Activated naive CD4-positive, alpha-beta T cell treated with anti-CD3 and anti-CD28 coated beads, Interleukin-2, amount 50 U/mL, for 24 hours (primary cell): Measurements from ENCODE around the gene TMEM269.

ENCODE experiments used
- H3K27ac Mint-ChIP-seq: one replicate; pipeline ENCODE4 v1.8.0; 2021; ENCODE audit warnings: mild to moderate bottlenecking, mixed read lengths
- H3K27me3 Mint-ChIP-seq: one replicate; pipeline ENCODE4 v1.8.0; 2021; ENCODE audit warnings: mixed read lengths
- H3K36me3 Mint-ChIP-seq: one replicate; pipeline ENCODE4 v1.8.0; 2021; ENCODE audit warnings: mixed read lengths
- H3K4me1 Mint-ChIP-seq: one replicate; pipeline ENCODE4 v1.8.0; 2021; ENCODE audit warnings: mixed read lengths
- H3K4me3 Mint-ChIP-seq: one replicate; pipeline ENCODE4 v1.8.0; 2021; ENCODE audit warnings: mild to moderate bottlenecking, mixed read lengths
- H3K9me3 Mint-ChIP-seq: one replicate; pipeline ENCODE4 v1.8.0; 2021; ENCODE audit warnings: mixed read lengths

Gene TMEM269

DNA sequence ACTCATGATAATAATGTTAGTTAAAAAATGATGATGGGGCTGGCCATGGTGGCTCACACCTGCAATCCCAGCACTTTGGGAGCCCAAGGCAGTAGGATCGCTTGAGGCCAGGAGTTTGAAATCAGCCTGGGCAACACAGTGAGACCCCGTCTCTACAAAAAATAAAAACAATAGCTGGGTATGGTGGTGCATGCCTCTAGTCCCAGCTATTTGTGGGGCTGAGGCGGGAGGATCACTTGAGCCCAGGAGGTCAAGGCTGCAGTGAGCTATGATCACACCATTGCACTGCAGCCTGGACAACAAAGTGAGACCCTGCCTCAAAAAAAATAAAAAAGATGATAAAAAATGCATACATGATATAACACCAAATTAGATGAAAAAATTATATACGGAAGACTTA is 23.2 kb upstream of the TMEM269 start:
- Mint-ChIP-seq H3K9me3 (no peaks in the 10 kb centered on the region), H3K36me3 (peaks cover 4% of the 10 kb centered on the region), H3K27ac (no peak overlapping the region)

DNA sequence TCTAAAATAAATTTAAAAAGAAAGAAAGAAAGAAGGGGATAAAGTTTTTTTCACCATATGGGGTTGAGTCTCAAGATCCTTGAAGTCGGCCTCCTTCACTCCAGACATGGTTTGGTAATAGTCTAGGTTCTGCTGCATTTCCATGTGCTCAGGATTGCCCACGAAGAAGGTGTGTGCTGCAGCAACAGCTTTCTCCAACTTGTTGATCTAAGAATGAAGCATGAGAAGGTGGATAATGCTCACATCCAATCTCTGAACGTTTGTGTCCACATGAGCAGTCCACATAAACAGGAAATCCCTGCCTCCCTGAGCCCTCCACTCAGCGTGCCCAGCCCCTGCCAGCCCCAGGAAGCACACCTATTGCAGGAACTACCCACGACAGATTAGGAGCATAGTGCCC is 22.5 kb upstream of the TMEM269 start:
- Mint-ChIP-seq H3K9me3 (no peaks in the 10 kb centered on the region), H3K36me3 (no peaks in the 10 kb centered on the region), H3K27me3 (no peaks in the 10 kb centered on the region), H3K4me3 (no peak overlapping the region), H3K4me1 (peaks cover 4% of the 10 kb centered on the region), H3K27ac (no peak overlapping the region)

More for the DNA sequence above, 23.2 kb upstream of the TMEM269 start:
- Mint-ChIP-seq H3K27me3 (no peaks in the 10 kb centered on the region), H3K4me3 (no peak overlapping the region), H3K4me1 (peaks cover 7% of the 10 kb centered on the region)

DNA sequence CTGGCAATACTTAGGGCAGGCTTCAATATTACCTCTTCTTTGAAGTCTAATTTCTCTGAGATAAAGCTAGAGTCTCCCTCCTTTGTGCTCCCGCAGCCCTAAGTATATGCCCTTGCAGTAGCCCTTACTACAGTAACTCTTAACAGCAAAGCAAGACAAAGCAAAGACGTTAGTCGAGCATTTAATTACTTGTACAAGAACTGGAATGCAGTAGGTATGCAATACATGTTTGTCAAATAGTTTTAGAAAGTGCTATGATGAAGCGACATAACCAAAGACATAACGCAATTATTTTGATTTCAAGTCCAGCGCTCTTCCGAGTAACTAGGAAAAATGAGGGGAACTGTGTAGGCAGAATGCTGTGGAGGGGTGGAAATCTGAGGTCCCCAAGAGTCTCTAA is 19.5 kb upstream of the TMEM269 start:
- Mint-ChIP-seq H3K4me1 (peaks cover 24% of the 10 kb centered on the region), H3K27me3 (no peaks in the 10 kb centered on the region), H3K27ac (no peak overlapping the region), H3K4me3 (no peak overlapping the region), H3K9me3 (no peaks in the 10 kb centered on the region), H3K36me3 (peaks cover 3% of the 10 kb centered on the region)

DNA sequence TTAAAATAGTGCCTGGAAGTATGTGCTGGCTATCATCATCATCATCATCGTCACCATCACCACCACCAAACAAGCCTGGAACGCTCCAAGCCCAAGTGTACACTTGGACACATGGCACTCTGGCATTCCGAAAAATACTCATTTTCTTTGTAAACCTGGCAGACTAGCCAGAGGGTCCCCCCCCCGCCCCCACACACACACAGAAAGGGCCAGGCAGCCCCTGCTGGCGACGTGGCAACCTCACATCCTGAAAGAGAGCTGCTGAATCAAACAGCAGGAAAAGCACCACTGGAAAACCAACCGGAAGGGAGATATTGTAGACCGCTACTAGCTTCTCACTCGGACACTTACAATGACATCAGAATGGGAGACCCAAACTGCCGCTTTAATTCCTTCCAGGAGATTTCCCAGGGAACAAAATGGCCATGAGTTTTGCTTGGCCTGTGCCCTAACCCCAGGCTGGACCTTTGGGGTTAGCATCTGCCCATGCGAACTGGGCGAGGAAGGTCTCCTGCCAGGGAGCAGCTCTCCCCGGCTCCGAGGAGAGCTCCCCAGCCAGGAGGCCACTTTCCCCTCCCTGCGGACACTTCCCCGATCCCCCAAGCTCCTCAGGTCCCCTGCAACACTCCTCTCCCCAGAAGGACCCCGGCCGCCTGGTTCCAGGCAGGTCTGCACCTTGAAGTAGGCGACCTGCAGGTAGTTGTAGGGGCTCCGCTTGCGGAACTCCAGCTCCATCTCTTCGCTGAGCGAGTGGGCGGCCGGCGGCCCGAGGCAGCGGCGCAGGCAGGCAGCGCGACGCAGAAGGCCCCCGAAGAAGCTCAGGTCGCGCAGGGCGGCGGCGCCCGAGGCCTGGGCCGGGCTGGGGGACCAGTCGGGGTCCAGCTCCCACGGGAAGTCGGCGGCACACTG is 18.7 kb upstream of the TMEM269 start:
- Mint-ChIP-seq H3K27ac (no peak overlapping the region), H3K9me3 (no peaks in the 10 kb centered on the region), H3K27me3 (no peaks in the 10 kb centered on the region), H3K4me3 (no peak overlapping the region), H3K36me3 (peaks cover 8% of the 10 kb centered on the region), H3K4me1 (peaks cover 32% of the 10 kb centered on the region)

DNA sequence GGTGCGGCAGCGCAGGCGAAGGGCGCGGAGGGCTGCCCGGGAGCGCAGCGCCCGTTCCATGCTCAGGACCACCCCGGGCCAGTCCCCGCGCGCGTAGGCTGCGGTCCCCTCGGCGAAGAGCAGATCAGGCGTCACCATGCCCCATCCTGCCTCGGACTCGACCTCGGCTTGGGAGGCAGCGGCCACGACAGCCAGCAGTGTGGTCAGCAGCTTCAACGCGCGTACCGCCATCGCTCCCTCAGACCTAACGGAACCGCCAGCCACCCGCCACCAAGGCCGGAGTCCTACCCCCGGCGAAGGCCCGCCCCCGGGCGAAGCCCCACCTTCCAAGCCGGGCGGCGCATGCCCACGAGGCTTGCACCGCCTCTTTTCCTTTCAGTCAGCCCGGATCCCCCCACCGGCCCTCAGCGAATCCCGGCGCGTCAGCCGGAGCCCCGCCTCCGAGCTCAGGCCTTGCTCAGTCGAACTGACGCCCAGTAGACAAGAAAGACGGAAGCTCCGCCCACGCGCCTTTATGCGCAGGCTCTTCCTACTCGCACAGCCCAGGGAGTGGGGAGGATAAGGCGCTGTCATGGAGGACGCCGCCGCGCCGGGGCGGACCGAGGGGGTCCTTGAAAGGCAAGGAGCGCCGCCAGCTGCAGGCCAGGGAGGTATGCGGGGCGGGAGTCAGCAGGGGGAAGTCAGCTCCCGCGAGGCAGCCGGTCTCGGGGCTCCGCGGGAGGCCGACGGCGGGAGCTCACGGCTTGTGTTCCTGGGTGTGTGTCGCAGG is 17.9 kb upstream of the TMEM269 start, which contains the start of the genes C1orf50 and P3H1:
C1orf50 (plus strand) TSS at position 509 of the 769 bp plus-strand sequence; CDS start at position 572, 63 bp downstream.
P3H1 (minus strand) TSS at position 288 of the 769 bp plus-strand sequence; CDS start at position 231, 57 bp downstream.
- Mint-ChIP-seq H3K4me1 (peaks cover 34% of the 10 kb centered on the region), H3K27me3 (no peaks in the 10 kb centered on the region), H3K9me3 (no peaks in the 10 kb centered on the region), H3K36me3 (peaks cover 8% of the 10 kb centered on the region), H3K27ac (peak within 1 kb of the TSS; percentile 91), H3K4me3 (peak within 1 kb of the TSS; percentile 97)

DNA sequence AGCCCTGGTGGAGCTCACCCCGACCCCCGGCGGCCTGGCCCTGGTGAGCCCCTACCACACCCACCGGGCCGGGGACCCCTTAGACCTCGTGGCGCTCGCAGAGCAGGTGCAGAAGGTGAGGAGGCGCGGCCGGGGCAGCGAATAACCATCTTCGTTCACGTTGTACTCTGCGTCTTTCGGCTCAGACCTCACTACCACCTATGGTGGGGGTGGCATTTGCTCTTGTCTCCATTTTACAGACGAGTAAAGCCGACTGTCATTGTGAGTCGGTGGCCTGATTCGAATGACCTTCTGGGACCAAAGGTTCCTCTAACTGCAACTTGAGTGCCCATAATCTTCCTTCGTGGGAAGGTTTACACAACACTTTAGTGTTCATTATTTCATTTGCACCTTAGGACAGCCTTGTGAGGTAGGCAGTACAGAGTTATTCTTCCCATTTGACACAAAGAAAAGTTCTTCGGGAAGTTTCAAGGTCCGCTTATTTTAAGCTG is 17.2 kb upstream of the TMEM269 start:
- no peaks in the 10 kb centered on the region for H3K9me3 Mint-ChIP-seq
- peaks cover 35% of the 10 kb centered on the region for H3K4me1 Mint-ChIP-seq
- peaks cover 8% of the 10 kb centered on the region for H3K36me3 Mint-ChIP-seq
- H3K4me3 Mint-ChIP-seq = peak overlapping the region; percentile 97
- H3K27me3 Mint-ChIP-seq = no peaks in the 10 kb centered on the region
- peak overlapping the region; percentile 86 for H3K27ac Mint-ChIP-seq

DNA sequence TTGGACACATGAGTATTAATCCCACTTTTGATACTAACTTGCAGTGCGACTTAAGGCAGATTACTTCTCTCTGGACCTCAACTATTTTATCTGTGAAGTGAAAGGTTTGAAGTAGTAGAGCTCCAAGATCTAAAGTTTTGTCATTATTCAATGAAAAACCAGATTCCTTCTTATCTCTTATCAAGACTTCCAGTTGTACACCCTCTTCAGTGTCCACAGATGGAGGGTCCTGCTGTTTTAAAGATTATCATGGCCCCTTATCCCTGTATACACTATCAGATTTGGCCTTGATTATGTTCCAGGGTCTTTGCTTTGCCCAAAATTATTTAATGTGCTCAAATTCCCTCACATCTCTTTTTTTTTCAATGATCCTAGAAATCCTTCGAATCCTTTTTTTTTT is 16.6 kb upstream of the TMEM269 start:
- Mint-ChIP-seq H3K27ac (peak overlapping the region; percentile 86), H3K36me3 (peaks cover 8% of the 10 kb centered on the region), H3K9me3 (no peaks in the 10 kb centered on the region), H3K27me3 (no peaks in the 10 kb centered on the region), H3K4me1 (peaks cover 39% of the 10 kb centered on the region), H3K4me3 (peak overlapping the region; percentile 97)

DNA sequence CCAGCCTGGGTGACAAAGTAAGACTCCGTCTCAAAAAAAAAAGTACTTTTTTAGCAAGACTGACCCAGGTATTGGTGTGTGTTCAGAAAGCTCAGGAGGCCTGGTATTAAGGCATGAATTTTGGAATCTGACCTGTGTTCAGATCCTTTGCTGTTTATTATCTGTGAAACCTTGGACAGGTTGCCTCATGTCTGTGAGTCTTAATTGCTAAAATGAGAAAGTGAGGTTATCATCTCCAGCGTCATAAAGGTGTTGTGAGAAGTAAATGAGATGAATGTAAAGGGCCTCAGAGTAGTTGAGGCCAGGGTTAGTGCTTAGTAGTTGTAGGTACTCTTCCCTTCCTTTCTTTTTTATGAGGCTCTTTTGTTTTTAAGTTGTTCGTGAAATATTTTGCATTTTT is 15.0 kb upstream of the TMEM269 start:
- Mint-ChIP-seq H3K27me3 (no peaks in the 10 kb centered on the region), H3K36me3 (peaks cover 9% of the 10 kb centered on the region), H3K4me1 (peaks cover 41% of the 10 kb centered on the region), H3K27ac (no peak overlapping the region), H3K9me3 (no peaks in the 10 kb centered on the region), H3K4me3 (peak overlapping the region; percentile 74)

DNA sequence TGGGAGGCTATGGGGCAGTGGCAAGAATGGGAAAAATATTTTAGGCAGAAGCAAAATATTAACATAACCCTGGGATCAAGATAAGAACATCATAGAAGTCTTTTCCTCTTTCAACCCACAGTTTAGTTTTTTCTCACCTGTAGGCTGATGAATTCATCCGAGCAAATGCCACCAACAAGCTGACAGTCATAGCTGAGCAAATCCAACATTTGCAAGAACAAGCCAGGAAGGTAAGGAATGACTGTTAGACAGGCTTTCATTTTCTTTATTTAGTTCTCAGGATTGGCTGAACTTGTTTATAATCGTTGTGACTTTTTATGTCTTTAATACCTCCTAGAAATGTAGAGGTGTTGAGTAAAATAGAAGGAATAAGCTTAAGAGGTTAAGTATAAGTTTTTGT is 11.4 kb upstream of the TMEM269 start:
- peaks cover 15% of the 10 kb centered on the region for H3K36me3 Mint-ChIP-seq
- H3K4me1 Mint-ChIP-seq = peaks cover 42% of the 10 kb centered on the region
- H3K9me3 Mint-ChIP-seq = no peaks in the 10 kb centered on the region
- no peak overlapping the region for H3K27ac Mint-ChIP-seq
- no peaks in the 10 kb centered on the region for H3K27me3 Mint-ChIP-seq
- no peak overlapping the region for H3K4me3 Mint-ChIP-seq

DNA sequence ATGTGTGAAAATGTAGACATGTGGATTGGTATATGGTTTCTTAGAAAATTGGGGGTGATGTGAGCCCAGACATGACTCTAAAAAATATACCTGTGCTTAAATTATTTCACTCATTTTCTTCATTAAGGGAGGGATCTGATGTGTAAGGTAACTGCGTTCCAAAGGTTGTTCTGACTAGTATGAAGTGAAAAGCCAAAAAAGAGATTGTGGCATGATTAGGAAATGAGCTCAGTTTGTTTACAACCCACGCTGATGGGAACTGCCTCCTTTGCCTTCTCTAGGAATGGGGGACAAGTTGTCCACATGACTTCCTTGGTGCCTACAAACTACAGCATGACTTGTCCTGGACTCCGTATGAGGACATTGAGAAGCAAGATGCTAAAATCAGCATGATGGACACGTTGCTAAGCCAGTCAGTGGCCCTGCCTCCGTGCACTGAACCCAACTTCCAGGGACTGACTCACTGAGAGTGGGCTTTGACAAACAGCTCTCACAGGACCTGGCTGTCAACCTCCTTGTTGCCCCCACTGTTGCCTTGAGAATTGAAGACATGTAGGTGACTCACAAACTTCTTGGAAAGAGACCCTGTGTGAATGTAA is 9.8 kb upstream of the TMEM269 start:
- Mint-ChIP-seq H3K27me3 (no peaks in the 10 kb centered on the region), H3K4me1 (peaks cover 28% of the 10 kb centered on the region), H3K9me3 (no peaks in the 10 kb centered on the region), H3K36me3 (peaks cover 13% of the 10 kb centered on the region), H3K27ac (no peak overlapping the region), H3K4me3 (no peak overlapping the region)

DNA sequence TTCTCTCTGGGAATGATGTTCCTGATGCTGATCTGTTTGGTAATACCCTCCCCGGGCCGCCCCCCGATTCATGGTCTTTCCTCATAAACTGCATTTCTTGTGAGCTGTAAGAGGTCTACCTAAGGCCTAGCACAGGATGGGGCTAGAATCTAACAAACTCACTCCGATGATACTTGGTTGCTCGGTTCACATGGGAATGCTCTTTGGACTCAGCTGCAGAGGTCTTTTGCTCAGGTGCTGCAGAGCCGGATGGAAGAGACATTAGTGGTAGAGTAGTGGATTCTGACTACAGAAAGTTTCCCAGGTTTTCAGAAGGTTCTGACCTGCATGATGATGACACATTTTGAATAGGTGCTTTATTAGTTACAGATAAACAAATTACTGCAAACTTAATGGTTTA is 8.3 kb upstream of the TMEM269 start:
- no peak overlapping the region for H3K27ac Mint-ChIP-seq

DNA sequence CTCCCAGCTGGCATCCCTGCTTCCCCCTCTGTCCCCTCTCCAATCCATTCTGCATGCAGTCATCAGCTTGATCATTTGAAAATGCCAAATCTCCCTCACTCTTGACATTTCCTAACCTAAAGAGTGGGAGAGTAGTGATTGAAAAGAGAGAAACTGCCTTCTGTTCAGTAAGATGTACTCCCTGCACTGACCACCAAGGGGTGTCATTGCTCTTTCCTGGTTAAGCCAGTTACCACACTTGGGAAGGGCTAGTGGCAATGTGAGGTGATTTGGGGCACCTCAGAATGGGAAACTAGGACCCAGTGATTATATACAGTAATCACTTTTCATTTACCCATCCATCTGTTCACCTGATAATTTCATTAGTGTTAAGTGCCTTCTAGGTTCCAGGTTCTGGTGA is 6.9 kb upstream of the TMEM269 start:
- no peak overlapping the region for H3K27ac Mint-ChIP-seq
- peaks cover 16% of the 10 kb centered on the region for H3K36me3 Mint-ChIP-seq

More for the DNA sequence above, 8.3 kb upstream of the TMEM269 start:
- peaks cover 13% of the 10 kb centered on the region for H3K36me3 Mint-ChIP-seq
- no peaks in the 10 kb centered on the region for H3K9me3 Mint-ChIP-seq
- no peaks in the 10 kb centered on the region for H3K27me3 Mint-ChIP-seq
- no peak overlapping the region for H3K4me3 Mint-ChIP-seq
- H3K4me1 Mint-ChIP-seq = peaks cover 17% of the 10 kb centered on the region

DNA sequence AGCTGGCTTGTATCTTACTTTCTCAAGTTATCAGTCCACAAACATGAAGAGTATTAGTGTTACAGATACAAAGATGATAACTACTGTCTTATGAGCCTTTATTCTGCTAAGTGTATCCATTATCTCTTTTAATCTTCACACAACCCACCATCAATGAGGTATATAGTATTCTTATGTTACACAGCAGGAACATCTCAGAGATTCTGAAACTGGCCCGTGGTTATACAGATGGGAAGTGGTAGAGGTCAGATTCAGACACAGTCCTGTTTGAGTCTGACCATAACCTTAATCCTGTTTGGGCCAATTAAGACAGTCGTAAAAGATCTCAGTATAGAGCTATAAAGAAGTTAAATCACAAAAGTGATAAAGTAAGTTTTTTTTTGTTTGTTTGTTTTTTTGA is 5.1 kb upstream of the TMEM269 start:
- Mint-ChIP-seq H3K36me3 (peaks cover 16% of the 10 kb centered on the region), H3K27ac (peak overlapping the region; percentile 30), H3K4me3 (no peak overlapping the region), H3K9me3 (no peaks in the 10 kb centered on the region), H3K4me1 (peaks cover 4% of the 10 kb centered on the region), H3K27me3 (no peaks in the 10 kb centered on the region)

More for the DNA sequence above, 6.9 kb upstream of the TMEM269 start:
- H3K4me3 Mint-ChIP-seq = no peak overlapping the region
- peaks cover 10% of the 10 kb centered on the region for H3K4me1 Mint-ChIP-seq
- no peaks in the 10 kb centered on the region for H3K9me3 Mint-ChIP-seq
- no peaks in the 10 kb centered on the region for H3K27me3 Mint-ChIP-seq

DNA sequence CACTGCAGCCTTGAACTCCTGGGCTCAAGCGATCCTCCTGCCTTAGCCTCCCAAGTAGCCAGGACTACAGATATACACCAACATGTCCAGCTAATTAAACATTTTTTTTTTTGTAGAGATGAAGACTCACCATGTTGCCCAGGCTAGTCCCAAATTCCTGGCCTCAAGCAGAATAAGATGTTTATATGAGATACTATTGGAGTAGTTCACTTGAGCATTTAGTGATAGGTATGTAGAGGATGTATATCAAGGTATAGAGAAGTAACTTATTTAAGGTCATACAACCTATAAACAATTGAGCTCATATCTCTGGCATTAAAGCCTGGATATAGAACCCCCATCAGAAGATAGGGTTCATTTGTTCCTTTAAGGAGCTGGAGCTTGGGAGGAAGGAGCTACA is 4.6 kb upstream of the TMEM269 start:
- Mint-ChIP-seq H3K4me1 (peaks cover 6% of the 10 kb centered on the region), H3K27me3 (no peaks in the 10 kb centered on the region), H3K4me3 (no peak overlapping the region), H3K9me3 (no peaks in the 10 kb centered on the region), H3K27ac (no peak overlapping the region), H3K36me3 (peaks cover 14% of the 10 kb centered on the region)

DNA sequence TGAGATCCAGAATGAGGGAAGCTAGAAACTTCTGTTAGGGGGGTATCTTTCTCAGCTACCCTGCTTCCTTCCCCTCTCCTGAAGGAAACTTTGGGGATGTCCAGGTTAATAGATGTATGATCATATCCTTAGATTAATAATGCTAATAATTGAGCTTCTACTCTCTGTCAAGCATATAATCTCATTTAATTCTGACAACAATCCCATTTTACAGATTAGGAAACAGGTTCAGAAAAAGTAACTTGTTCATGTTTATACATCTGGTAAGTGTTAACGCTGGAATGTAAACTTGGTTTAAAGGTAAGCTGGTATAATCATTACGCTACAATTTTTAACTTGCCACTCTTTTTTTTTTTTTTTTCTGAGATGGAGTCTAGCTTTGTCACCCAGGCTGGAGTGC is 1.7 kb upstream of the TMEM269 start:
- H3K36me3 Mint-ChIP-seq = peaks cover 9% of the 10 kb centered on the region
- H3K4me1 Mint-ChIP-seq = peaks cover 15% of the 10 kb centered on the region
- H3K9me3 Mint-ChIP-seq = no peaks in the 10 kb centered on the region
- H3K4me3 Mint-ChIP-seq = no peak overlapping the region
- no peak overlapping the region for H3K27ac Mint-ChIP-seq
- H3K27me3 Mint-ChIP-seq = no peaks in the 10 kb centered on the region
